Kasumi-1 (cell line): ENCODE data around the gene RNF212.
A peak's percentile ranks its signal among the peaks of the same experiment; 100 is the strongest.

ENCODE experiments used
- DNase-seq, 2 experiments: peaks; one replicate each; lab custom pipeline; 2025; lab: John Stamatoyannopoulos, UW

Gene RNF212

DNA sequence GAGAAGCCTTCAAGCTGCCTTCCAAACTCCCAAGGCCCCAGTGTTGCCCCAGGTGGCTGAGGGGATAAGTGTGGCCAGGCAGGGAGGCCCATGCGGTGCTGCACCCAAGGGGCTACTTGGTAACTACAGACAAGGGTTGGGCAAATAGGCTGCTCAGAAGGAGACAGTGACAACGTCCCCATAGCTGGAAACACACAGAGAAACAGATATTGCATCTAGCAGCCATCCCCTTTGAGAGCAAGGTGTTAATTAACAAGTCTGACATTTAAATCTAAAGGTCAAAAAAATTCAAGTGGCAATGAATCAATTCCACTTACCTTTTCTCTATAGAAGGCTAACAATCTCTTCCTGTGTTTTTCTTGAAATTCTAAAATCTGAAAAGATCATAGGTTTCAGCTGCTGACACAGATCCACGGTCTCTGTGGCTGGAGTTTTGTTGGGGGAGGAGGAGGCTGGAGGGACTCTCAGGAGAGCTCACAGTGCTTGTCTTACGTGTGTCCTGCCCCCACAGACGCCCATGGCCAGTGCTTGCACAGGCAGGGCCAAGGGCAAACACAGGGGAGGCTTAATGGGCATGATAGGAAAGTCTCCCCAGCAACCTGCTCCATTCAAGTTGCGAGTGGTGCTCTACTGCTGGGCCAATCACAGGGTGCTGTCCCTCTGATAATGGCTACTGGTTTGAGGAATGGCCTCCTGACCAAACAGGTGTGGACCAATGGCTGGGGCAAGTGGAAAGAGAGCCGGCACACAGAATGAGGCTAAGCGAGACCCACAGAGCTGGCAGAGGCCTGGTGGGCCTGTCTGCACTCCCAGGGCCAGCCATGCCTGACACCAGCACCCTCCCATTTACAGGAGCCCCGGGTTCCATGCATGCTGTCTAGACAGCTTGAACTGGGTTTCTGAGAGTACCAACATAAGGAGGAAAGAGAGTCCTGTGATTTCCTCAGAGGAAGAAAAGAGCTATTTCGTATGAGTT lies 22.6 kb downstream of the RNF212 start:
- no peak for DNase-seq

DNA sequence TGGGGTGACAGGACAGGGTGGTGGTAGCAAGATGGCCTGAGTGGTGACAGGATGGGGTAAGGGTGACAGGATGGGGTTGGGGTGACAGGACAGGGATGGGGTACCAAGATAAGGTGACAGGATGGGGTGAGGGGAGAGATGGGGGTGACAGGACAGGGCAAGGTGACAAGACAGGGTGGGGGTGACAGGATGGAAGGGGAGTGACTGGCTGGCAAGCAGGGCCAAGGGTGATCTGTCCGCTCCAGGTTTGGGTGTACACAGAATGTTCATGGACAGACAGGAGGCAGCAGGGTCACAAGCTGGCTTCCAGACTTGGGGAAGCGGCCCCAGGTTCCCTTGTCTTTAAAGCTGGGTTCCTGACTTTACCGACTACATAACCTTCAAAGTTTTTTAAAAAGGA lies 23.3 kb downstream of the RNF212 start:
- DNase-seq = no peak

DNA sequence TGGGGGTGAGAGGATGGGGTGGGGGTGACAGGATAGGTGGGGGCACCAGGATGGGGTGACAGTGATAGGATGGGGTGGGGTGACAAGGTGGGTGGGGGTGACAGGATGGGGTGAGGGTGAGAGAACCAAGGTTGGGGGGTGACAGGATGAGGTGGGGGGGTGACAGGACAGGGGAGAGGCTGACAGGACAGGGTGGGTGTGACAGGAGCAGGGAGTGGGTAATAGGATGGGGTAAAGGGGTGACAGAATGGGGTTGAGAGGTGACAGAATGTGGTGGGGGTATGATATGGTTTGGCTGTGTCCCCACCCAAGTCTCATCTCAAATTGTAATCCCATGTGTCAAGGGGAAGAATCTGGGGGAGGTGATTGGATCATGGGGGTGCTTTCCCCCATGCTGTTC lies 26.0 kb downstream of the RNF212 start:
- no peak for DNase-seq

DNA sequence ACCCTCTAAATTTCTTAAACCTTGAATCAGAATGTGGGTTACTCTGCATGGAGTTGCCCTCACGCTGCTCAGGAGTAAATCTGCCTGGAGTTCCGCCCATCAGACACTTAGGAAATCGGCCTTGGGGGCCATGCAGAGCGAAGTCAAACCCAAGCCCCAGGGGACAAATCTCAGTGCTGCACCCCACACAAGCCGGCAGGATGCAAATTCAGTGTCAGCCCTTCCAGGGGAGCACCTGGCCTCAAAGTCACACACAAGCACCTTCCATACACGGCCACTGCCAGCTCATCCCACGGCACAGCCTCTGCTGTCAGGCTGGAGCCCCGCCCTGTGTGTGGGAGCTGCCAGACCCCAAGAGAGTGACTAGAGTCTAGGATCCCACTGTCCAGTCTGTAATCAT lies 27.4 kb downstream of the RNF212 start:
- no peak for DNase-seq

DNA sequence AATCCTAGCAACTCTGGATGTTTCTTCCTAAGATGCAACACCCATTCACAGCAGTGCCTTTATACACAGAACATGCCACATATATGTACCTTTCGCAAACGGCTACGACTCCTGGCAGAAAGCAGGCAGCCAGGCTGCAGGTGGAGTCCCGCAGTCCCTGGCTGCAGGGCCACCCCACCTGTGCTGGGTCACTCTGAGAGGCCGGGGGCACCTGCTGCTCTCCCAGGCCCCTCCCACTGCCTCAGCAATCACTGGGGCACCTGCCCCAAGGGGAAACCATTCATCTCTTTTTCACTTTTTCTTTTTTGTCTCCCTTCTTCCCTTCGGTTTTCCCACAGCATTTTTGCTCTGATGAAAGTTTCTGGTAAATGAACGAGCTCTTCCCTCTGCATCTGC lies 28.0 kb downstream of the RNF212 start:
- DNase-seq = no peak

DNA sequence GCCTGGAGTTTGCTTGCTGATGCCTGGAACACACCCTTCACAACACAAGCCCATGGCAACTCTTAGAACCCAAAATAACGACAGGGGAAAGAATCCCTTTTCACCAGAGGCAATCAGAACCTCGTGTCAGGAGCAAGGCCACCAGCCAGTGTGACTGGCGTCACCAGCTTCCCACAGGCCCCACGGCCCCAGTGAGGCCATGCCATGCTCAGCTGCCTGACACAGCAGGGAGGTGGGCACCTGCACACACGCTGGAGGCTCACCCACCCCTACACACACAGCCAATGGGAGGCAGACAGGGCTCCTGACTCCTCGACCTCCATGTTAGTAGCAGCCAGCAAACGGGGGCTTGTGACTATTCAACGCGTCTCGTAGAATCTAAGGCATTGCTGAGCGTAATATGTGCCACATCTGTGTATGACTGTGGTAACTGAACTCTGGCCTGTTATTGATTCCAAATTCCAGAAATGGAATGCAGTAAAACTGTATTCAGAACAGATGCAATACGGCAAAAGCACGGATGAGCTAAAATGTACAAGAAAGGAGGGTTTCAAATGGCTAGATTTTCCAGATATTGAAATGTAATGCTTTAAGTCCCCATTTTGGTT lies 28.5 kb downstream of the RNF212 start:
- no peak for DNase-seq

DNA sequence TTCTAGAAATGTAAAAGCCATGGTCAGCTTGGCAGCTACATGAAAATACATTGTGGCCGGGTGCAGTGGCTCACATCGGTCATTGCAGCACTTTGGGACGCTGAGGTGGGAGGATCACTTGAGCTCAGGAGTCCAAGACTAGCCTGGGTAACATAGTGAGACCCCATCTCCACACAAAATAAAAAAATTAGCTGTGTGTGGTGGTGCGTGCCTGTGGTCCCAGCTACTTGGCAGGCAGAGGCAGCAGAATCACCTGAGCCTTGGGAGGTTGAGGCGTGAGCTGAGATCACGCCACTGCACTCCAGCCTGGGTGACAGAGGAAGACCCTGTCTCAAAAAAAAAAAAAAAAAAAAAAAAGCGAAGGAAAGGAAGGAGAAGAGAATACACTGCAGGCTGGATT lies 29.0 kb downstream of the RNF212 start:
- no peak for DNase-seq

DNA sequence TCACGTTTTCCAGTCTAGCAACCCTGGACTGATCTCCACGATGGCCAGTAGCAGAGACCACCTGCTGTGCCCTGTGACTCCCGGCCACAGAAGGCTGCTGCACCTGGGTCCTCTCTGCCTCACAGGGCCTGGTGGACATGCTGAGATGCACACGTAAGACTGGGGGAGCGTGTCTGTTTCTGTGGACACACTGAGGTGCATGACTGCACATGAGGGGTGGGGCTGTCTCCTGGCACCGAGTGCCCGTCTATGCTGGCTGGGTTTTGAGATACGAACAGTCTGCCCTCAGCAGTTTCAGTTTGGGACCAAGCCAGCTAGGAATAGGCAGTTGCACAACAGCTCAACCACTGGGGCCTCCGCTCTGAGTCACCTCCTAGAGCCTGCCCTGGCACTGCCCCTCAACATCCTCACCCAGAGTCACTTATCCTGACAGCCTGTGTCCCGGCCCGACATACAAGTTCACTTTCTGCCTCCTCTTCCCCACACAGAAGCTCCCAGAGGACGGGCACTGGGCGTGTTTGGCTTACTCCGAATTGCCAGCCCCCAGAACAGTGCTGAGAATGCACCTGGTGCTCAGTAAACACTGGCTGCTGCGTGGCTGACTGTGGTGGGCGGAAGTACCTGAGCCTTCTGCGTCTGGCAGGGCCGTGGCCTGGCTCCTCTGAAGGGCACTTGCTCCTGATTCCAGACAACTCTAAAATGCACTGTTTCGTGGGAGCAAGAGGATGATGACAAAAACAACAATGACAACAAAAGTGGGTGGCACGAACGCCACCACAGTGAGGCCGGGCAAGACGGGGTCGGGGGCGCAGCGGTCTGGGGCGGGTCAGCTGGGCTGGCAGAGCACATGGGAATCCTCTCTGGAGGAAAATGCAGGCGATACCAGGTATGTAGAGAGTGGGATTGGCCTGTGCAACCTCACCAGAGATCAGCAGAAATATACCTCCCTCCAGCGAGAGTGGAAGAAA lies 30.9 kb downstream of the RNF212 start:
- DNase-seq = peak; percentile 56 to 67

DNA sequence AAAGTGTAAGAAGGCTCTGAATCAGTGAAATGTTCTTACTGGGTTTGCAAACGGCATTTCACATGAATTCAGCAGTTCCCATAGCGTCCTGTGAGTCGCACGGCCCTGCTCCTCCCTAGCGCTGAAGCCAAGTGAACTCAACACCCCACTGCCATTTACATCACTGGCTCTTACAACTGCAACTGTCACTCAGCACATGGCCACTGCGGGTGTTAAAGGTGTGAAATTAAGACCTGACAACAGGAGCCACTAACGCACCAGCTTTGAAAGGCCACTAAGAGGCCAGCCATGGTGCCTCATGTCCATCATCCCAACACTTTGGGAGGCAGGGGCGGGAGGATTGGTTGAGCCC lies 31.7 kb downstream of the RNF212 start:
- no peak for DNase-seq

DNA sequence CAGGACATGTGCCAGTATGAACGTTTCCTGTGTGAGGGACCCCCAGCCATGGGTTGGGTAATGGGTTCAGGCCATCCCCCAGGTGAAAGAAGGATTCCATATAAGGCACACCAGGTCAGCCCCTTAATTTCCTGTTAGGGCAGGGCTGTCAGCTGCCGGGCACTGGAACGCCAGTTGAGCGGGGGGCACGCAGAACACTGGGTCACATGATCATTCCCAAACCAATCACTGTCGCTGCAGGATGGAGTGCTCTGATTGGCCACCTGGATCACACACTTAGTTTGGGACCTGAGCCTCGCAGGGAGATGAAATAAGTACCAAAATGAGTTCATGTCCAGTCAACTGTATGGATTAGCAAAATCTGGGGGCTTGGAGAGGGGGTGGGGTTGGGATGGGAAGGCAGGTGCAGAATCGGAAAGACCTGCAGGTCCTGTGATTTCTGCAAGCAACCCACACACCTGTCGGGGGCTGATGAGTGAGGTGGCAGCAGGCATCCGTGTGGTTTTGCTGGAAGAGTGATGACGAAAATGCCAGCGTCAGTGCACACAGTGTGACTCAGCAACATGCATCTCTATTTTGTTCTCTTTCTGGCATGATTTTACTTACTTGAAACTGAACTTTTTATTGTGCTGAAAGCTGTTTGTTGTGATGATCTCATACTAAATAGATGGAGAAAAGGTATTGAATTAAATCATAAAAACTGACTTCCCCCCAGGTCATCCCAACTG lies 32.2 kb downstream of the RNF212 start:
- no peak for DNase-seq

DNA sequence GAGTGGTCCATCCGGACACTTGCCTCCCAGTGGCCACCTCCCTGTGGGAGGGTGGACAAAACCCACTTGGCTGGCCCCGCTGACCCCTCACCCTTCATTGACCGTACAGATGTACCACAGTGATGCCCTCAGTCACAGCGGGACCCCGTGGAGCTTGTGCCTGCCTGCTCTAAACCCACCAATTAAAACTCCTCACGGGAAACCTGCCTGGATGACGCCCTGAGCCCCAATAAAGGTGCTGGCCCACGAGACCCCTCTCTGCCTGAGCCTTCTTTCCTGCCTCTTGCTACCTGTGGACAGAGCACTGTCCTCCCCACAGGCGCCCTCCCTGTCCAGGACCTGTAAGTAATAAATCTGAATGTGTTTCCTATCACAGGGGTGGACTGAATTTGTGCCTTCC lies 32.9 kb downstream of the RNF212 start:
- DNase-seq = no peak

DNA sequence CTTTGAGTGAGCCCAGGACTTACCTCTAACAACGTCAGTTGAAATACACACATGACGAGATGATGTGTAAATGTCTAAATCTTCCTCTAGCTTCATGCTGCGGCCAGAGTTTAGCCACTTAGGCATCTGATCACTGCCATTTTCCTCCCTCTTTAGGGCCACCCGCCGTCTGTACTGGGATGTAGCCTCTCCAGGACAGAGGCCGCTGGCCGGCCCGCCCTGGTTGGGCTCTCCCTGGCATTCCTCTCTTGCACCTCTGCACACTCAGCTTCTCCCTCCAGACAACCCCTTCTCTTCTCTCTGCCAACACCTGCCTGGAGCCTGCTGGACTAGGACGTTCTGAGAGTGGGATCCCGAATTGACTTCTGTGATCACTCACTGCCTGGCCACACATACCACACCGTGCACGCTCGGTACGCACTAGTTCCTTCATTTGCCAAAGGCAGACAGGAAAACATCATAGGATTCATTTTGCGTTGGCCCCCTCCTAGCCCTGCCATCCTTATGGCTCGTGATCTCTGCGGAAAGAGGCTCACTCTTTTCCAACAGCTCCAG lies 33.6 kb downstream of the RNF212 start:
- no peak for DNase-seq

DNA sequence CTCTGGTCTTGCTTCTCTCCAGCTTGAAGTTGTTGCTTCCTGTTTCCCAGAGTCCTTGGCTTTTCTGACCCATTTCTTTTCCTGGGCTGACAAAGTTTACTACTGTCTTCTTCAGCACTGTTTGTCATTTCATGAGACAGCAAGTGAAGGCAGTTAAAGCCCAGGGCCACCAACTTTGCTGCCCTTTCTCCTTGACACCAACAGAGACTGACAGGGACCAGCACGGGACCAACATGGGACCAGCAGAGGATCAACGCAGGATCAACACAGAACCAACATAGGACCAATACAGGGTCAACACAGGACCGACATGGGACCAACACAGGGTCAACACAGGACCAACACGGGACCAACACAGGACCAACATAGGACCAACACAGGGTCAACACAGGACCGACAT lies 34.9 kb downstream of the RNF212 start:
- no peak for DNase-seq

DNA sequence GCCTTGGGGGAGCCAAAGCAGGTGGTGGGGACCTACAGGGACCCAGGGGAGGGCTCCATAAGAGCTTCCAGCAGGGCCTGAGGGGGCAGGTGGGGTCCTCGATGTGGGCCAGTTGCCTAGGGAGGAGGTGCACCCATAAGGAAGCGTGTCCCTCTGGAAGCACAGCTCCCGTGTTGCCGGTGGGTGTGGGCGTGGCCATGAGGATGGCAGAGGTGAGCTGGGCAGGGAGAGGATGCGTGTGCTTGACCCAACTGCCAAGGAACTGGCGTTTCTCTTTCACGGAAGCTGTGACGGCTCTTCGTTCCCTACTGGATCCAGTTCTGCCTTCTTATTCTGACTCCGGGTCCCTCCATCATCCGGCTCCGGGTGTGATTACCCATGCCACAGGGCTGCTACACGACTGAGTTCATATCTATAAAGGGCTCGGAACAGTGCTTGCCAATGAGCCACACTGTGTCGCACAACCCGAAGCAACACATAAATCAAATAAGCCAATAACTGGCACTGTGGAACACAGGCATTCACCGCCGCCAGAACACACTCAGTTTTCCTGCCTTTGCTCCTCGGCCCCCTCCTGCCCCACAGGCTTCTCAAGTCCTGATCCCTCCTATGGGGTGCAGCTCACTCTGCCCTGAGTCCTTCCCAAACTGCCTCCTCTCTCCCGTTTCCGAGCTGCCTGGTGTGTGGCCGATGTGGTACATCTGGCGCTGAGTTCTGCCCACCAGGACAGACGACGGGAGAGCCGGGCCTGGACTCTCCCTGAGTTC lies 35.5 kb downstream of the RNF212 start:
- no peak for DNase-seq

DNA sequence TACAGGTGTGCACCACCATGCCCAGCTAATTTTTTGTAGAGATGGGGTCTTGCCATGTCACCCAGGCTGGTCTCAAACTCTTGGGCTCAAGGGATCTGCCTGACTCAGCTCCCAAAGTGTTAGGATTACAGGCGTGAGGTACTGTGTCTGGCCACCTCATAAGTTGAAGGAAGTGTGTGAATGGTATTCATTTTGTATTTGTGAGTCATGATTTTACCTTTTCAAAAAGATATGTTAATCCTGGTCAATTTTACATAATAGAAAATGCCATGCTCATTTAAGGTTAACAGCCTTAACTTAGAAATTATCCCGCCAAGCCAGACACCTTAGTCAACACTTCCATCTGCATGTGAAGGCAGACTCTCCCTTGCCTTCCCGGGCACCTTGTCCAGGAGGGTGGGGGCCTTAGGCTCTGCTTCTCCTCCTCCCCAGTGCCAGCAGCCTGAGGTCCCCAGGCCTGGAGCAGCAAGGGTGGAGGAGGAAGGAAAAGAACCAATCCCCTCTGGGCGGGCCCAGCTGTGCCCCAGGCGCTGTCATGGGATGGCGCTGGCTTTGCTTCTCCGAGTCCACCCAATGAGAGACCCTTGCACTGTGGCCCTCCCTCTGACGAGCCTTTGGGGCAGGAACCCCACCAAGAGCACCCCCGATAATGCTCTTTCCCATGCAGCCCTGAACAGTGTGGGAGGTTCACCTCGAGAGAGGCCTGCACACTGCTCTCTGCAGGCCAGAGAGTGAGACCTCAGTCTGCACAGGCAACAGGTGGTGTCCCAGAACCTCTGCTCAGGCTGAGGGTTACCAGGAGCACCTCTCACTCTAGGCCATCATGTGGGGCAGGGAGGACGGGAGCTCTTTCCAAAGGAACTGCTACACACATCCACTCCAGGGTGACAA lies 37.3 kb downstream of the RNF212 start:
- DNase-seq = no peak

DNA sequence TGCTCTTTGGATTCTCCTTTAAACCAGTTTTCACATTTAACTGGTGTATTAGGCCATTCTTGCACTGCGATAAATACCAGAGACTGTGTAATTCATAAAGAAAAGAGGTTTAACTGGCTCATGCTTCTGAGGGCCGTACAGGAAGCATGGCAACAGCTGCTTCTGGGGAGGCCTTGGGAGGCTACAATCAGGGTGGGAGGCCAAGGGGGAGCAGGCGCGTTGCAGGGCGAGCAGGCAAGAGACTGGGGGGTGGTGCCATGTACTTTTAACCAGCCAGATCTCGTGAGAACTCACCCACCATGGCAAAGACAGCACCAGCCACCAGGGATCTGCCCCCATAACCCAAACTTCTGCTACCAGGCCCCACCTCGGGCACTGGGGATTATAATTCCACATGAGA lies 38.1 kb downstream of the RNF212 start:
- DNase-seq = no peak

DNA sequence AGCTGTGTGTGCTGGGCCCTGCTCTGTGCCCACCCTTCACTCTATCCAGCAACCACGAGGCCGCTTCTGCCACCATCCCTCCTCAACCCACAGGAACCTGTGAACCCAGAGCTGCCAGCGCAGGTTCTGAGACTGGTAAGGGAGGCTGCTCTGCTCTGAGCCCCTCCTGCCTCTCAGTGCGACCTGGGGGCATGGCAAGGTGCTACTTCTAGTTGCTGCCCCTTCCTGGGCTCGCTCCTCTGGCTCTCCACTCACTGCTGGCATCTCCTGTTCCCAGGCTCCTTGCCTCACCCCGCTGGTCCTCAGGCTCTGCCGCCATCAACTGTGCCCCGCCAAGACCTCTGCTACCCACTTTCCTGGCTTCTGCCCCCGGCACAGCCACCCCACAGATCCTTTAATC lies 39.3 kb downstream of the RNF212 start:
- no peak for DNase-seq

DNA sequence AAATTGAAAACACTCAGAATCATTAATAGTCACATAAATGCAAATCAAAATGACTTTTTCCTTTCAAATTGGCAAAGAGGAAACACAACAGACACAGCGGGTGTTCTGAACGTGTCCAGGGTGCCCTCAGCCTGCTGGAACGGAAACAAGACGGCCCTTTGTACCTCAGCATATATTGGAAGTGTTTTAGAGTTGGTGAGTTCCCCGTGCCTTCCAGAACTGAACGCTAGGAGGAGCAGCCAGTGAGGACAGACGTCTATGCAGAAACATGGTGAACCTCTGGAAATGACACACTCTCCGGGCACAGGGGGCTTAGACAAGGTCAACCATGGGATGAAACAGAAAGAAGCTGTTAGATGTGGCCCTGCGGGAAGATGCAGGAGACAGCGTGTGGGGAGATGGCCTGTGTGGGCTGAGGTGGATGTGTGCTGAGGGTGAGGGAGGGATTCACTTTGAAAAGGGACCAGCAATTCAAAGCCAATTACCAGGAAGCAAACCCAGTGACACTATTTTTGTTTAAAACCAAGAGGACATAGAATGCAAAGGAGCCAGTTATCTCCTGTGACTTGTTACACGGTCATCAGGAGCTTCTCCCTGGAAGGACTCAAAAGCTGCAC lies 40.4 kb downstream of the RNF212 start:
- peak; percentile 89 to 91 for DNase-seq

DNA sequence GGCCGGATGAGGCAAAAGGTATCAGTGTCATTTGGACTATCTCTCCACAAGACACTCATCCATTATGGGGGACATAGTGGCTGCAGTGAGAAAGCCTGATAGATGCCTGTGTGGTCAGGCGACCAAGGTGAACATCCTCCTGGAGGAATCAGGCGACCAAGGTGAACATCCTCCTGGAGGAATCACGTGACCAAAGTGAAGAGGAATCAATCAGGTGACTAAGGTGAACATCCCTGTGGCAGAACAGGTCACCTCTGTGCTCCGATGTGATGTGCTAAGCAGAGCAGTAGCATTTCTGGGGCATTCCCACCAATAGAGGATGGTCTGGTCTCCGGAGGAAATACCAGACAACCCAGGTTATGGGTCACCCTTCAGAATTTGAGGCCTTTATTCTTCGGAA lies 44.0 kb downstream of the RNF212 start:
- no peak for DNase-seq
